ENCODE measurements around the gene ADM.

- TF ChIP-seq CTCF (conservative IDR thresholded peaks at IDR 0.05) (no peak), EZH2 (IDR thresholded peaks at IDR 0.05; ENCODE audit: low read depth) (no peak)
Measured at GRCh38 chr11:10314199-10315072, 9.6 kb downstream of the ADM start.

Measured in PC-9 (cell line).